IMR-90 (cell line): ENCODE measurements around the gene EPB41L4A. TPM values are rescaled to one million over a fixed set of nuclear protein-coding genes. Genes with fewer than 3 reads are reported as not detected.

ENCODE experiments used
- ATAC-seq: fragments of 200-7000 bp; cut with Tn5 transposase; 2 replicates; pipeline ENCODE4 v1.9.1; 2020; ENCODE audit warnings: low read depth, mild to moderate bottlenecking, moderate library complexity
- BruUV-seq: library from RNA; stranded (reverse); fragments of 400-500 nt; replicated peaks from 2 replicates; lab custom pipeline; 2021; lab: Mats Ljungman, UMichigan
- CTCF ChIA-PET: fragments of 300-600 bp; formaldehyde crosslinking; extraction: SDS; loops from one replicate; lab custom pipeline; 2021; ENCODE audit warnings: antibody characterized with exemption; lab: Yijun Ruan, JAX
- POLR2A ChIA-PET: fragments of 300-600 bp; sonication (Branson Sonifier 250); formaldehyde crosslinking; loops from one replicate; lab custom pipeline; 2022; ENCODE audit warnings: antibody characterized with exemption; ENCODE audit not compliant: unreplicated experiment; lab: Charles Lee
- DNase-seq: peaks from one replicate; pipeline ENCODE4 v3.0.0; 2013
- H2AFZ ChIP-seq: replicated peaks from 2 replicates; pipeline ENCODE3; 2013; ENCODE audit warnings: low read length, mild to moderate bottlenecking; ENCODE audit not compliant: poor library complexity
- H2AK5ac ChIP-seq: 2 replicates; pipeline ENCODE4 v1.6.1; 2013; ENCODE audit warnings: low read depth, low read length, inconsistent platforms
- H2AK9ac ChIP-seq: replicated peaks from 2 replicates; pipeline ENCODE3; 2013; ENCODE audit warnings: mild to moderate bottlenecking, low read depth, low read length, moderate library complexity; ENCODE audit not compliant: poor library complexity
- H2BK120ac ChIP-seq: 2 replicates; pipeline ENCODE4 v1.6.1; 2013; ENCODE audit warnings: low read depth, low read length, inconsistent platforms
- H2BK15ac ChIP-seq: 3 replicates; pipeline ENCODE4 v1.6.1; 2013; ENCODE audit warnings: low read depth, low read length, inconsistent platforms
- H2BK20ac ChIP-seq: 2 replicates; pipeline ENCODE4 v1.6.1; 2013; ENCODE audit warnings: low read depth, mild to moderate bottlenecking, inconsistent platforms, low read length, moderate library complexity
- H2BK5ac ChIP-seq: 2 replicates; pipeline ENCODE4 v1.6.1; 2013; ENCODE audit warnings: mild to moderate bottlenecking, low read depth, low read length, inconsistent platforms; ENCODE audit not compliant: poor library complexity, severe bottlenecking
- H3K14ac ChIP-seq: replicated peaks from 2 replicates; pipeline ENCODE4 v1.6.1; 2013; ENCODE audit warnings: low read depth, low read length, inconsistent platforms
- H3K18ac ChIP-seq: 2 replicates; pipeline ENCODE4 v1.6.1; 2013; ENCODE audit warnings: low read depth, low read length, control low read depth
- H3K23ac ChIP-seq: 2 replicates; pipeline ENCODE4 v1.6.1; 2013; ENCODE audit warnings: low read depth, low read length, inconsistent platforms
- H3K27ac ChIP-seq: 2 replicates; pipeline ENCODE4 v1.5.1; 2013; ENCODE audit warnings: mild to moderate bottlenecking, control low read depth, low read length; ENCODE audit not compliant: insufficient read depth
- H3K27me3 ChIP-seq: 2 replicates; pipeline ENCODE4 v1.6.1; 2013; ENCODE audit warnings: low read length; ENCODE audit not compliant: control insufficient read depth, insufficient read depth
- H3K36me3 ChIP-seq: 2 replicates; pipeline ENCODE4 v1.6.1; 2013; ENCODE audit warnings: low read length, mixed read lengths; ENCODE audit not compliant: control insufficient read depth, insufficient read depth
- H3K4ac ChIP-seq: 2 replicates; pipeline ENCODE4 v1.6.1; 2013; ENCODE audit warnings: low read depth, low read length, inconsistent platforms
- H3K4me1 ChIP-seq: 2 replicates; pipeline ENCODE4 v1.6.1; 2013; ENCODE audit warnings: low read length, mixed read lengths; ENCODE audit not compliant: control insufficient read depth, insufficient read depth
- H3K4me2 ChIP-seq: 2 replicates; pipeline ENCODE4 v1.6.1; 2013; ENCODE audit warnings: low read depth, mild to moderate bottlenecking, control low read depth, low read length, moderate library complexity
- H3K4me3 ChIP-seq: 2 replicates; pipeline ENCODE4 v1.5.1; 2013; ENCODE audit warnings: low read depth, mild to moderate bottlenecking, control low read depth, low read length, moderate library complexity; ENCODE audit not compliant: insufficient read depth
- H3K56ac ChIP-seq: 2 replicates; pipeline ENCODE4 v1.6.1; 2013; ENCODE audit warnings: low read length, inconsistent platforms; ENCODE audit not compliant: insufficient read depth; ENCODE audit errors: extremely low read depth
- H3K79me1 ChIP-seq, 2 experiments: 2 replicates each; pipeline ENCODE4 v1.6.1; 2013; ENCODE audit warnings: low read length in 2 of 2, inconsistent platforms in 1 of 2, low read depth in 1 of 2
- H3K9ac ChIP-seq: 2 replicates; pipeline ENCODE4 v1.6.1; 2013; ENCODE audit warnings: low read depth, low read length, control low read depth
- H3K9me1 ChIP-seq: 2 replicates; pipeline ENCODE4 v1.6.1; 2013; ENCODE audit warnings: low read length, inconsistent platforms; ENCODE audit not compliant: insufficient read depth
- H3K9me3 ChIP-seq: 2 replicates; pipeline ENCODE4 v1.6.1; 2013; ENCODE audit warnings: low read length; ENCODE audit not compliant: control insufficient read depth, insufficient read depth
- H4K20me1 ChIP-seq: 2 replicates; pipeline ENCODE4 v1.6.1; 2013; ENCODE audit warnings: low read length, inconsistent platforms; ENCODE audit not compliant: insufficient read depth
- H4K5ac ChIP-seq: 2 replicates; pipeline ENCODE4 v1.6.1; 2013; ENCODE audit warnings: mild to moderate bottlenecking, low read depth, low read length, control low read depth
- H4K8ac ChIP-seq, 2 experiments: 2 replicates each; pipeline ENCODE4 v1.6.1; 2013; ENCODE audit warnings: low read depth in 2 of 2, low read length in 2 of 2, control low read depth in 1 of 2, inconsistent platforms in 1 of 2
- H4K91ac ChIP-seq: 2 replicates; pipeline ENCODE4 v1.6.1; 2013; ENCODE audit warnings: low read depth, low read length, inconsistent platforms; ENCODE audit not compliant: insufficient read depth
- CEBPB ChIP-seq: IDR thresholded peaks from 2 replicates; pipeline ENCODE4 v1.6.1; 2012; ENCODE audit warnings: low read depth, low read length, improper control_type of control experiment
- CHD1 ChIP-seq: IDR thresholded peaks from 2 replicates; pipeline ENCODE4 v1.6.1; 2012; ENCODE audit warnings: low read depth, low read length, improper control_type of control experiment
- CTCF ChIP-seq: conservative IDR thresholded peaks from 2 replicates; pipeline ENCODE4 v1.5.1; 2012; ENCODE audit warnings: mild to moderate bottlenecking, low read depth, low read length, improper control_type of control experiment
- ELK1 ChIP-seq: fragments of 150-350 bp; IDR thresholded peaks from 2 replicates; pipeline ENCODE4 v1.6.1; 2016; ENCODE audit warnings: low read depth, mild to moderate bottlenecking, low read length, moderate library complexity, borderline replicate concordance
- FOS ChIP-seq: fragments of 150-350 bp; IDR thresholded peaks from 2 replicates; pipeline ENCODE4 v1.6.1; 2016; ENCODE audit warnings: low read depth, low read length
- MAFK ChIP-seq: IDR thresholded peaks from 2 replicates; pipeline ENCODE4 v1.6.1; 2012; ENCODE audit warnings: low read depth, low read length, improper control_type of control experiment
- MAZ ChIP-seq: IDR thresholded peaks from 2 replicates; pipeline ENCODE4 v1.6.1; 2012; ENCODE audit warnings: low read depth, mild to moderate bottlenecking, low read length, improper control_type of control experiment, moderate library complexity, borderline replicate concordance
- MXI1 ChIP-seq: IDR thresholded peaks from 2 replicates; pipeline ENCODE4 v1.6.1; 2012; ENCODE audit warnings: low read depth, mild to moderate bottlenecking, low read length, moderate library complexity, borderline replicate concordance
- NFE2L2 ChIP-seq: fragments of 150-350 bp; IDR thresholded peaks from 2 replicates; pipeline ENCODE4 v1.6.1; 2016; ENCODE audit warnings: low read depth, mild to moderate bottlenecking, low read length
- POLR2A ChIP-seq: IDR thresholded peaks from 2 replicates; pipeline ENCODE4 v1.6.1; 2012; ENCODE audit warnings: mild to moderate bottlenecking, low read depth, low read length
- RAD21 ChIP-seq: IDR thresholded peaks from 2 replicates; pipeline ENCODE4 v1.6.1; 2012; ENCODE audit warnings: low read length, improper control_type of control experiment
- RCOR1 ChIP-seq: IDR thresholded peaks from 2 replicates; pipeline ENCODE4 v1.6.1; 2012; ENCODE audit warnings: mild to moderate bottlenecking, low read length, improper control_type of control experiment; ENCODE audit not compliant: insufficient replicate concordance
- SMC3 ChIP-seq: fragments of 150-350 bp; IDR thresholded peaks from 2 replicates; pipeline ENCODE4 v1.6.1; 2016; ENCODE audit warnings: low read depth, mild to moderate bottlenecking, antibody characterized with exemption, low read length, moderate library complexity
- USF2 ChIP-seq: fragments of 150-350 bp; IDR thresholded peaks from 2 replicates; pipeline ENCODE4 v1.6.1; 2017; ENCODE audit warnings: mild to moderate bottlenecking, antibody characterized with exemption, low read length, low read depth
- dilution Hi-C: fragments of 300-500 bp; cut with HindIII; formaldehyde crosslinking; loops from one replicate; pipeline ENCODE4 v1.14.3; 2018; ENCODE audit warnings: low sequenced_read_pairs; ENCODE audit not compliant: unreplicated experiment
- in situ Hi-C: fragments of 300-500 bp; cut with MboI; formaldehyde crosslinking; loops from 3 replicates; pipeline ENCODE4 v1.14.3; 2019; ENCODE audit warnings: low sequenced_read_pairs, inconsistent platforms, mixed read lengths
- intact Hi-C: fragments of 100-400 bp; cut with micrococcal nuclease; formaldehyde crosslinking; loops from 2 replicates; pipeline ENCODE4 v1.10.0; 2022
- polyA plus RNA-seq, 3 experiments: library from polyadenylated mRNA; depleted of rRNA; stranded (reverse); fragments of >200 nt; gene quantifications; 2 replicates each; pipeline ENCODE4 v1.2.3, GENCODE V29; 2012; ENCODE audit warnings: low replicate concordance in 1 of 3
- total RNA-seq: library from RNA; depleted of rRNA; stranded (reverse); fragments of >200 nt; gene quantifications from 2 replicates; pipeline ENCODE4 v1.2.3, GENCODE V29; 2012

The EPB41L4A gene
- total and polyA plus RNA-seq, 2 of the 4 experiments (the other 2 are of a cell fraction): under 0.01 to 0.02 TPM

- in situ Hi-C loops: no loop called here
- no TSS peak for BruUV-seq
Observed at GRCh38 chr5:112407240-112407639, 11.8 kb downstream of the EPB41L4A start.

More at GRCh38 chr5:112407240-112407639, 11.8 kb downstream of the EPB41L4A start:
- ATAC-seq (no peak), DNase-seq (no peak)
- no peak overlapping the region for H2BK5ac ChIP-seq
- intact Hi-C loops: no loop called here
- H2AK9ac ChIP-seq: no peak overlapping the region
- dilution Hi-C loops: no loop called here
- no peaks in the 10 kb centered on the region for H3K27me3 ChIP-seq
- no peak overlapping the region for H2BK120ac ChIP-seq
- no peak overlapping the region for H3K18ac ChIP-seq
- no peak overlapping the region for H3K4me2 ChIP-seq
- no peaks in the 10 kb centered on the region for H3K79me1 ChIP-seq
- no peak overlapping the region for H3K9ac ChIP-seq
- H3K4me3 ChIP-seq: no peak overlapping the region
- H2AFZ ChIP-seq: no peak overlapping the region
- no peak overlapping the region for H3K4ac ChIP-seq
- no peak overlapping the region for H3K27ac ChIP-seq
- H2BK20ac ChIP-seq: no peak overlapping the region
- H4K8ac ChIP-seq: no peak overlapping the region
- H4K20me1 ChIP-seq: no peaks in the 10 kb centered on the region
- no peaks in the 10 kb centered on the region for H3K4me1 ChIP-seq
- ChIA-PET CTCF (no interaction called here), POLR2A (no interaction called here)
- no peak overlapping the region for H4K5ac ChIP-seq
- no peak overlapping the region for H2AK5ac ChIP-seq
- TF ChIP-seq USF2 (no peak), FOS (no peak), MAZ (no peak), ELK1 (no peak), NFE2L2 (no peak), CTCF (no peak), POLR2A (no peak), RAD21 (no peak), CEBPB (no peak), CHD1 (no peak), MAFK (no peak), RCOR1 (no peak), MXI1 (no peak), SMC3 (no peak)
- no peaks in the 10 kb centered on the region for H3K9me3 ChIP-seq
- no peaks in the 10 kb centered on the region for H3K9me1 ChIP-seq
- H3K36me3 ChIP-seq: no peaks in the 10 kb centered on the region
- H4K91ac ChIP-seq: no peak overlapping the region
- H2BK15ac ChIP-seq: no peak overlapping the region
- H3K14ac ChIP-seq: no peak overlapping the region
- no peak overlapping the region for H3K23ac ChIP-seq
- no peak overlapping the region for H3K56ac ChIP-seq
